CD4-positive, alpha-beta T cell treated with Interleukin-21 for 1 hour (primary cell): ENCODE results near the gene LGALSL.

ENCODE experiments used
- DNase-seq: peaks from one replicate; pipeline ENCODE4 v3.0.0-alpha.2; 2020

The LGALSL gene

DNA sequence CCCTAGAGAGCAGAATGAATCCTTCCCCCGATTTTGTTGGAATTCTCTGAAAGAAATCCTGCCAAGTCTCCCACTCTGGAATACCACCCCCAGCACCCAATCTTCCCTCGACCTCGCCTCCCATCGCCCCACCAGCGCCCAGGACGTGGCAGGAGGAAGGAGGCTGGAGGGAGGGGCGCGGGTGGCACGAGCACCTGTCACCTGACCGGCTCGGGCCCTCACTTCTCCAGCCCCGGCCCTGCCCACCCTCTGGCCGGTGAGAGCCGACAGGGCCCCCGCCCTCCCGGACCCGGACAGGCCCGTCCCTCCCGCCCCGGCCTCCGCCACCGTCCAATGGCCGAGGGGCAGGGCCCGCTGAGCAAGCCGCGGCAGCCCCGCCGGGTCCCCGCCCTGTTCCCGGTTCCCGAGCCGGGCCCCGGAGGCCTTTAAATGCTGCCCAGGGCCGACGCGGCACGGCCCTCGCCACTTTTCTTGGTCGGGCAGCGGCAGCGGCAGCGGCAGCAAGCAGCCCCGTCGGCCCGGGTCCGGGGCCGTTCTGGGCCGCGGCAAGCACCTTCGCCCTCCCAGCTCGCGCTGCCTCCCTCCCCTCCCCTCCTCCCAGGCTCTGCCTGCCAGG, at the start of gene LGALSL:
Gene LGALSL (plus strand): TSS at position 393 of the 616 bp plus-strand sequence. CDS start 384 bp downstream, outside the sequence.
- no peak for DNase-seq

DNA sequence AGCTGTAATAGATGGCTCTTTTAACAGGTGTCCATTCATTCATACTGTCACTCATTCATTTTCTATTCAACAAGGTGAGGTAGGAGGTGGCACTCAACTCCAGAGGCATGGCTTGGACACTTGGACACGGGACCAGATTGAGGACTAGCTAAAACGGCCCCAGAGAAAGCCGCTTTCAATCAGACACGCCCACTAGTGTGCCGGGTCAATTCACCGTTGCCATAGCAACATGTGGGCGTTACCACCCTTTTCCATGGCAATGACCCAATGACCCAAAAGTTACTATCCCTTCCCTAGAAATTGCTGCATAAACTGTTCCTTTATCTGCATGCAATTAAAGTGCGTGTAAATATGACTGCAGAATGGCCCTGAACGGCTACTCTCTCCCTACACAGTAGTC, 49.2 kb upstream of the LGALSL start:
- DNase-seq = no peak

DNA sequence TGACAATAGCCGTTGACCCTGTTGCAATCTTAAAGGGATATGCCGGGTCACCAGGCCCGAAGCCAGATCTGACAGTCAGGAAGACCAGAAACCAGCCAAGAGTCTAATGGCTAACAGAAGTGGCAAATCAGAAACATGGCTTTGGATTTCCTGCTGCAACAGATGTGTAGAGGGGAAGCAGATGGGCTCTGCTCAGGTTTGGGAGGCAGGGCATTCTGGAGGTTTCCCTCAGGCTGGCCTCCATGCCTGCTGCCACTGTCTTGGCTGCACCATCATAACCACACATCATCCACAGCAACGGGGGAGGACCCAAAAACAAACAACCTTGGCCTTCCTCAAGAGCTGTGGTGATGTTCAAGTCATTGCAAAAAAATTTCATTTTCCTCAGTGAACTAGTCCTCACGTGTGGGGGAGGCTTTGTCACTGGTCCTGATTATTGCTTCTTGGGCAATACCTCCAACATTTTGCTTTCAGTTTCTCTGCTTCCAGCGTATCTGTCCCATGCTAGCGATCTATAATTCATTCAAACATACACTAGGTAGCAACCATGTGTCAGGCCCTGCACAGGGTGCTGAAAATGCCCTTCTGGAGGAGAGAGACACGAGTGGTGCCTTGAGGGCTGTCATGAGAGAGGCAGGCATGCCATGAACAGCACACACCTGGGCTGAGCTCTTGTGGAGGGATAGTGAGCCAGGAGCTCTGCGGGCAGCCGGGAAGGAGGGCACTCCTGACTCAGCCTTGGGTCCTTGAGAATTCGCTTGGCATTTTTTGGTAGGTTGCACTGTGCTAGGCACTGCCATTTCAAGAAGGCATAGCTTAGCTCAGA, 48.2 kb upstream of the LGALSL start:
- DNase-seq = no peak

DNA sequence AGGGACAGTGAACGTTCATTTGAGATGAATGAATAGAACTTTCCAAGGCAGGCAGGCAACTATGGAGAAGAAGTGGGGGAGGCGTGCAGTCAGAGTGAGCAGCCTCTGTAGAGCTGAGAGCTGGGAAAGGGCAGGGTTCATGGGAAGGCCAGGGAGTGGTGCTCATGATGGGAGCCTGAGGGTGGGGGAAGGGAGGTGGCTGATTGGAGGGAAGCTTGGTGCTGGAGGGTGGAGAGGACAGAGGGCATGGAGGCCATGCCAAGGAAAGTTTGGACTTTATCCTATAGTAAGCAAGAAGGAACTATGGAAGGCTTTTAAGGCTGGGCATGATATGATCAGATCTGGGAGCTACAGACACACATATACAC, 47.6 kb upstream of the LGALSL start:
- no peak for DNase-seq

DNA sequence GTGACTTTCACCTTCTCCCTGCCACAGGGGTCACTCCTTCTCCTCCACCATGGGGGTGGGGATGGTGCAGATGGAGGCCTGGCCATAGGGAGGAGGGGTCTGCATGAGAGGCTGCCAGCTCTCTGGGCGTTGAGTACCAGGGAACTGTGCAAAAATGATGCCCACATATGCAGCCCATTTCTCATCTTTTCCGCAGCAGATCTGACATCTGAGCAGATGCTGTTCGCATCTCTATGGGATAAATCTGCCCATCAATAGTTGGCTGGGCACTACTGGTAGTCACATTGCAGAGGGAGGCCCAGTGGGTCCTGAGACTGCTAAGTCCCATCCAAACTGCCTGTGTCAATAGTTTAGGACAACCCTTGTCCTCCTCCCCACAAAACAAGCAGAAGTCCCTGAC, 45.9 kb upstream of the LGALSL start:
- no peak for DNase-seq

DNA sequence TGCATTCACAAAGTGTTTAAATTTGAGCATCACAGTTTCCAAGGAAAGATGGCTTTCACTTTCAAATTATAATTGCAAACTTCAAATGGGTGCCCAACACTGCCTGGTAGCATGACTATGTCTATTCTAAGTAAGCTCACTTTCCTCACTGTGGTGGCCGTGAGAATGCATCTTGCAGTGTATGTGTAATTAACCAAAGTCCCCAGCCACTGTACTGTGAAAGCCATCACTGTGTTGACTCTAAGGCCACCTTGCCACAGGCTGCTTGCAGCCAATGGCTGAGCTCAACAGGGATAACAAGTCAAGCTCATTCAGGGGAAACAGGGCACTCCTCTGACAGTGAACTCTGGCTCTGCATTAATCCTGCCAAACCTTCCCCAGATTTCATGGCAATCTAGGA, 43.3 kb upstream of the LGALSL start:
- DNase-seq = no peak

DNA sequence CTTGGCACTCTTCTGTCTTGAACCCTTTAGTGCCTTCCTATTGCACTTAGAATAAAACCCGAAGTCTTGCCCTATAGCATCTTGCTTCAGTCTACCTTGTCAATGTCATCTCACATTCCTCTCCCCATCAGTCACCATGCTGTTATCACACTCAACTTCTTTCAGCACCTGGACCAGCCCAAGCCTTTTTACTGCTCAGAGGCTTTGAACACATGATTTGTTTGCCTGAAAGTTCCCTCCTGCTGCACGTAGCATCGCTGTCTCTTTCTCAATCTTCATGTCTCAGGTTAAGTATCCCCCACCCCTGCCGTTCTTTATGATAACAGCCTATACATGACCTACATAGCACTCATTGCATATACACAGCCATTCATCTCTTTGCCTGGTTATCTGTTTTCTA, 41.3 kb upstream of the LGALSL start:
- DNase-seq = no peak

DNA sequence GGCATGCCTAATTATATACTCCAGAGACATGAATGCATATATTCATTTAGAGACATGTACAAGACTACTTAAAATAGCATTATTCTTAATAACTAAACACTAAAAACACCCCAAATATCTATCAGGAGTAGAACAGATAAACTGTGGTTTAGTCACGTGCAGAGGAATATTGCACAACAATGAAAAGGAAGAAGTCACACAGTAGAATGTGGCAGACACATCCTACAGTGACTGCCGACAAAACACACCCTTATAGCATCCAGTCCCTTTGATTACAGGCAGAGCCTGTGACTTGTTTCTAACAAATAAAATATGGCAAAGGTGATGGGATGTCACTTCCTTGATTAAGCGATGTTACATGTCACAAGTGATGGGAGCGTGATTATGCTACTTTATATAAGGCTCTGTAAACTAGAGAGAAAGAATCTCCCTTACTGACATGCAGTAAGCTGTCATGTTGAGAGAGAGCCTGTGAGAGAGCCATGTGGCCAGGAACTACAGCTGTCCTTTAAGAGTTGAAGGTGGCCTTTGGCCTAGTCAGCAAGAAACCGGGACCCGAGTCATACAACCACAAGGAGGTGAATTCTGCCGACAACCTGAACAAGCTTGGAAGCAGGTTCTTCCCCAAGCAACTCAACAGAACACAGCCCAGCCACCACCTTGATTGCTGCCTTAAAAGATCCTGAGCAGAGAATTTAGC, 39.1 kb upstream of the LGALSL start:
- no peak for DNase-seq

DNA sequence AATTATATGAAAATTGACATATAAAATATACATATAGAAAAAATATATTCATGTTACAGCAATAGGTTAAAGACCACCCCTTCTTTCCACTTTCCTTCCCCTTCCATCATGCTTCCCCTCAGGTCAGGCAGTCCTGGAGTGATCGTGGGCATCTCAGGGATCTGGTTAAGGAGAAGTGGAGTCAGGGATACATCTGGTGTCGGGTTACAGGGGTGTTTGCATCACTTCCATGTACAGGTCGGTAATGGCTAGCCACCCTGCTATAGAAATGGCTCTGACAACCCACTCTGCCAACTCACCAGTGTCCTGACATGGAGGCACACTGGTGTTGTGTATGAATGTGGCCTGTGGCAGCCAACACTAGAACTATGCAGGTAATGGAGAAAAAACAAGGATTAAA, 36.3 kb upstream of the LGALSL start:
- no peak for DNase-seq

DNA sequence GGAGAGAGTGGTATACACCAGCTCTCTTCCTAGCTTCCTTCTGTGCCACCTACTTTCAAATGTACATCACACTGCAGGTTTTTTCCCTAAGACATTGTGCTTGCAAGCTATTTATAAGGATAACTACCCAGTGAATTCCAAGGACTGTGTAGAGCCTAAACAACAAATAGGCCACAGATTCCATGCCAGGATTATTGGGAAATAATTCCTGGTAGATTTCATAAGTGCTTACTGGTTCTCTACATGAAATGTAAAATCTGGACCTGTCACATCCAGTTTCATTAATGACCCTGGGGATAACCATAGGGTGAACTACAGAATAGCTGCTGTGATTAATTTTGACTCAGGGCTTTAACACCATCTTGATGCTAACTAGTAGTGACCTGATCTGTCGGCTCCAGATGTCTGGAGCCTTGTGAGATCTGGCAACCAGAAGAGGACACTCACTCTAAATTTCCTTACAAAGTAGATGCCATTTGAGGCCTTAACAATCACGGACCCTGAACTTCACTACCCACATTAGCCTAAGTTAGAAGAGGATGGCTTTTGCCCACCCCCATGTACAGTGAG, 34.3 kb upstream of the LGALSL start:
- DNase-seq = no peak

DNA sequence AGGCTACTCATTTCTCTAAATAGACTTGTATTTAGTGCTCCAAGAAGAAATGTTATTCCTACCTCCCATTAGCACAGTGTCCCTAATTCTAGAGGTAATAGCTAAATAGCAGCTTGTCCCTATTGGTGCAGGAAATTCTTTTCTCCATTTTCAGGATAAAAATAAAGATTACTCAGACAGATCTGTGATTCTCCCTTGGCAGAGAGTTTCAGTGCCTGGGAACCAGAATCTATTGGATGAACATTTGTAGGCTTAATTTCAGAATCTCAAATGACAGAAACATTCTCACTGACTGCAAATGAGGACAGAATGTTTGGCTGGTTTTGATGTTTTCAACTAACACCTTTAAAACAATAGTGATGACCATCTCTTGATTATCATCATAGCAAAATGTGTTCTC, 33.3 kb upstream of the LGALSL start:
- no peak for DNase-seq

DNA sequence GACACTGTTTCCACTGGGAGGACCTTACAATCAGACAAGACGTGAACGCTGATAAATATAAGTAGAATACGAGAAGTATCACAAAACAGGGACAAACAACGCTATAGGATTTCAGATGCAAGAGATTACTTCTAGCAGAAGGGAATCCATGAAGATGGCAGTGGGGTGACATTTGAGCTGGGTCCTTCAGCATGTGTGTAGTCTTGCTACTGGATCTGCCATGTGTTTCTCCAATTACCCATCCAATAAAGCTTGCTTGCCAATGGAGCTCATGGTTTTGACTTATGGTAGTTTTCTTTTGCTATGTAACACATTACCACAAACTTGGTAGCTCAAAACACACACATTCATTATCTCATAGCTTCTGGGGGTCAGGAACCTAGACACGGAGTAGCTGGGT, 32.8 kb upstream of the LGALSL start:
- DNase-seq = no peak

DNA sequence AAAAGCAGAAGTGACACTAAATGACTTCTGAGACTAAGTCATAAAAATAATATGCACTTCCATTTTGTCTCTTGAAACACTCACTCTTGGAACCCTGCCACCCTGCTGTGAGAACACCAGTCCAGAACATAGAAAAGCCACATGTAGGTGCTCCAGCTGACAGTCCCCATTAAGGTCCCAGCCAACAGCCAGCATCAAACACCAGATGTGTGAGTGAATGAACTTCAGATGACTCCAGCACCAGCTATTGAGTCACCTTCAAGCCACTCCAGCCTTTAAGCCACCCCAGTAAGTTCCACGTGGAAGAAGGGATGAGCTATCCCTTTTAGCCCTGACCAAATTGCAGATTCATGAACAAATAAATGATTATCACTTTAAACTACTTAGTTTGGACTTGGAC, 31.5 kb upstream of the LGALSL start:
- no peak for DNase-seq

DNA sequence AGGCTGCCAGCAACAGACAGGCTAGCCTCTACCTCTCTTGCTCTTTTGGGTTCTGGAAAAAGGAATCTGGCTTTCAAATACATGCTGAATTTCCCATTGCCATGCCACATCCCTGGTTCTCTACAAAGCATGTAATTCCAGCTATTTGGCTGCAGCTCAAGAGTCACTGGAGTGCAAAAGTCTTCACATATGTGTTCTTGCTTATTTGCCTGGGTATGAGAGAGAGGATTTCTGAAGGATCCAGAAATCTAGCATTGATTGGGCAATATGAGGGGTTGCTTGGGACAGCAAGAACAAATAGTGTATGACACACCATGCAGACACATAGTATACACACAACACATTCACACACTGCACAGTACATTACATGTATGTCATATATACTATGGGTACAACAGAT, 30.7 kb upstream of the LGALSL start:
- no peak for DNase-seq

DNA sequence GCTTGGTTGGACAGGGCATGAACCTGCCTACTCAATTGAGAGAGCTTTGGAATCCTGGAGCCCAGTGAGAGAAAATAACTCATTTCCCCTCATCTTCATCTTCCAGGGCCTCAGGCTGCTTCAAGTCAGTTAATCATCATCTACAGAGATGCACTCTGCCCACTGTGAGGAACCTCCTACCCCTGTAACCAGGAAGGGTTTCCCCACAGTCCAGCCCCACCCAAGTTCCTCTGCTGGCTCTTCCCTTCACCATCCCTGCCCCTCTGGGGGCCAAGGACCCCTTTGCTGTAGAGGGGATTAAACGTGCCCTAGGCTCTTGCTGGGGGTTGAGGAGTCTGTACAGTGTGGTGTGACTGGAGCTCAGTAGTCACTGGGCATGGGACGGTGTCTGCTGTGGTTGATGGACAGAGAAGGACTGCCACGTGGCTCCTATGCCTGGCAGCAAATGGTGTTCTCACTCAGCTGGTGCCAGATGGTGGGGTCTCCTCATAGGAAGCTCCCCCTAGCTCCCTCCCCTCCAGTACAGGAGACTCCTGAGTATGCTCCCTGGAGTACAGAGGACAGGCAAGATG, 29.5 kb upstream of the LGALSL start:
- DNase-seq = no peak

DNA sequence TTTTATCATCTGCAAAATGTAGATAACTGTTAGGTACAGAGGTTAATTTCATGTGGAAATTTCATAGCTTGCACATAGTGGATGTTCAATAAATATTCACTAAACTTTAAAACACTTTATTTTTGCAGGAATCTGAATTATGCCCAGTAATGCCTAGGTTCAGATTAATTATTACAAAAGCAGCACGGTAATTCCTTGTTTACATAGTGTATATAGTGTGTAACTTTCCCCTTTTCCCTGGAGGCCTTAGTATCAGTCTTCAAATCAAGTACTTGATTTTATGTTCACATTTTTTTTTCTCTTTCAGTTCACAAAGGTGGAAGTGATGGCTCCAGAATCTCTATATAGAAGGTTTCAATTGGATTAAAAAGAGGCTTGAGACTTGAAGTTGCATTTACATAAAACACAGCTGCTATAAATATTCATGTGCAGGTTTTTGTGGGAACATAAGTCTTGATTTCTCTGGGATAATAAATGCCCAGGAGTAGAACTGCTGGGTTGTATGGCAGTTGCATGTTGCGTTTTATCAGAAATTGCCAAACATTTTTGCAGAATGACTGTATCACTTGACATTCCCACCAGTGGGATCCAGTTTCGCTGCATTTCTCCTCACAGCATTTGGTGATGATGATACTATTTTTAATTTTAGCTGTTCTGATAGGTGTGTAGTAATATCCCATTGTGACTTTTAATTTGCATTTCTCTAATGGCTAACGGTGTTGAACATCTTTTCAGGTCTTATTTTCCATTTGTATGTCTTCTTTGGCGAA, 27.6 kb upstream of the LGALSL start:
- DNase-seq = no peak

DNA sequence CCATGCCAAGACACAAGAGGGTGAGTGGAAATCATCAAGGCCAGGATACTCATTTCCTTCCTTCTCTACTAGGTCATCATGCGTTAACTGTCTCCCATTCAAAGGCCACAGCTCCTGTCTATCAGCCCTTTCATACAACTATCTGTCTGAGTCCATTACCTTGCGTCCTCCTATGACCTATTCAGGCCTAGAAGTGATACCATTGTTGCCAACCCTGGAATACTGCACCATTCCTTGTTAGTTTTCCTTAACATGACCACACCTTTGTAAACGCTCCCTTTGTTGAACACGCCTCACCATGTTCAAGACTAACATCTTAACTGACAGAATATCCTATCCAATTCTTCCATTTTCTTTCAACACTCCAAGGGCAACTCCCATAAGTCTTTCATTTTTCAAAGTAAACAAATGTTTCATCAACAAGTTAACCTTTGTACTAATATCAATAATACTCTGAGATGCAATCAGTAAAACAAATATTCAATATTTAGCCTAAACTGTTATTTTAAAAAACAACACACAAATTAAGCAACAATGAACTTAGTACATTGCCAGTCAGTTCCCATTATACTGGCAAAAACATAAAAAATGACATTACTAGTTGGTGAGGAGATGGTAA, 19.8 kb upstream of the LGALSL start:
- no peak for DNase-seq

DNA sequence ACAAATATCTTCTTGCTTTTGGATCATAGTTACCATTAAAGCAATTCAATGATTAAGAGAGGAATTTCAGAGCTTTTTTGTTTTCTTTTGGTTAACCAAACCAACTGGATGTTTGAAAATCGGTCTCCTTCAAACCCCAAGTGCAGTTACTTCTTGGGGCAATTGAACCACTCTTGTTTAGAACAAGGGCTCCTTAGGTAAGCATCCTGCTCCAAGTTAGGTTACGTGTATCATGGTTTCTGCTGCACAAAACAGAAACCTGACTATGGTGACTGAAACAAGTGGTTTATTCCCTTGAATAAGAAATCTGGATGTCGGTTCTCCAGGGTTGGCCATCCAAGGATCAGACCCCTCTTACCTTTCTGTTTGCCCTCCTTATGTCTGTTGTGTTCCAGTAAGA, 16.1 kb upstream of the LGALSL start:
- DNase-seq = no peak

DNA sequence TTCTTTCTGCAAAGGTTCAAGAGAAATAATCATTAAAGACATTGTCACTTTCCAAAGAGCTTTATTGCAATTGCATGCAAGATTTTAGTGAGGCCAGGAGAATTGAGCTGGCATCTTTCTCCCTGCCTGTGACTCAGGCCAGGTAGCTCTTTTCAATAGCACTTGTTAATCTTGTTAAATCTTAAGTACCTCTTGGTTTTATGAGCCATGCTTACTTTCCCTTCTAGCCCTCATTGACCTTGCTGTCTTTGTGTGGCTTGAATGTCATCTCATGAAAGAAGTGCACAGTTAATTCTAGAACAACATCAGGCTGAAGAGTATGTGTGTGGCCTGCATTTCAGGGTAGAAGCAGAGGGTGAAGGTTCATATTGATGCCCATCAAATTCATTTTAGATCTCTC, 14.8 kb upstream of the LGALSL start:
- no peak for DNase-seq

DNA sequence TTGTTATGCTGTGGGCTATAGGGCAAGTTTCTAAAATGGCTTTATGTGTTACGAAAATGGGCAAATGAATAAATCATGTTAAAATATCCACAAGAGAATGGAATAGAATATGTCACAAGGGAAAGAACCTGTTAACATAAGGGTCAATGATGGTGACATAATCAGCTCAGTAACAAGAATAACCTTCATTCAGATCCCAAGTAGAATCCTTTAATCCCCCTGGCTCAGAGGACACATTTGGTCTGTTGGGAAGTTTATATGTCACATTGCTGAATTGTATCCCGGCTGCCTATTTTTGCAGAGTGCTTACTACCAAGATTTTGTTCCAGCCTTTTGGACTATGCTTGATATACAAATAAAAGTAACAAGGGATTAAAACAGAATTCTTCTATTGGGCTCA, 13.1 kb upstream of the LGALSL start:
- no peak for DNase-seq

DNA sequence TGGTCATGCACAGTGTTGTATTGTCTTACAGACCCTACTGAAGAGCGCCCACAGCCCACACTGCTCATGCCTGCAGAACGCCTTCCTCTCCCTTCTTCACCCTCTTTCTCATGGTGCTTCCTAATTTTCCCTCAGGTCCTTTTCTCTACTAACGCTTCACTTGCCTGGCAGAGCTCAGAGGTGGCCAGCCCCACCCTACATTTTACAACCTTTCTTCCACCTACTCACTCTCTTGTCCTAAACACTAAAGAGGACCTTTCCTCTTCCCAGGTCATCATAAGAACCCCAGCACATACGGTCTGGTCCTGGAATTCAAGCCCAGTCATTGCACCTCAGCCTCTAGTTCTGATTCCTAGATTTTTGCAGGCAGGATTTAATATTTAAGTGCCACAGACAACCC, 11.7 kb upstream of the LGALSL start:
- no peak for DNase-seq

DNA sequence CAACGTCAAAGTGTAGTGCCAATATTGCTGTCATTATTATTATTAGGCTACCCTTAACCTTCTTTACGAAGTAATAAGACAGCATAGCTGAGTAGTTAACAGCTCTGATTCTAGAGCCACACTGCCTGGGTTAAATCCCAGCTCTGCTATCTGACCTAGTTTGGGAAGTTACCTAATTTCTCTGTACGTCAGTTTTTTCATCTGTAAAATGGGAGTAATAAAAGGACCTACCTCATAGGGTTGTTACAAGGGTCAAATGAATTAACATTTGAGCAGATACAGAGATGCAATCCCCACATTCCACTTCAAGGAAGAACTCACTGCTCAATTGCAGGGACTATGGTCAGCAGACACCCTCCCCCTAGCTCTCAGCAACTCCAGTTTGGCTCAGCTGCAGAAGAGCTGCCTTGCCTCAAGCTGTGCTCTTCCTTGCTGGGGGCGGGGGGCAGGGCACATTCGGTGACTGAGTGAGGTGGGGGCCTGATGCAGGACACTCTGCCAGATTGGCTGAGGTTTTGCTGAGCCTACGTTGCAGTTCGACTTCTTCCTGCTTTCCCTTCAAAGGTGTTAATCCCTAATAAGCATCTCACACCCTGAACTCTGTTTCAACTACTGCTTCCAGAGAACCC, 11.0 kb upstream of the LGALSL start:
- no peak for DNase-seq
